Smooth muscle cell (in vitro differentiated cells): ENCODE measurements around the gene CACNB4. TPM values are rescaled to one million over a fixed set of nuclear protein-coding genes. Genes with fewer than 3 reads are reported as not detected.

Source experiments
- DNase-seq: peaks from one replicate; lab custom pipeline; 2025; ENCODE audit not compliant: unreplicated experiment; lab: John Stamatoyannopoulos, UW
- H2AFZ ChIP-seq: fragments of 200-600 bp; sonication (generic); 2 replicates; pipeline ENCODE4 v1.6.0; 2016; ENCODE audit warnings: antibody characterized with exemption, low read depth, mild to moderate bottlenecking
- H3F3A ChIP-seq: fragments of 200-600 bp; sonication (generic); 2 replicates; pipeline ENCODE4 v1.6.0; 2017; ENCODE audit warnings: antibody characterized with exemption, low read depth
- H3K27ac ChIP-seq: fragments of 200-600 bp; sonication (generic); 2 replicates; pipeline ENCODE4 v1.5.1; 2016; ENCODE audit warnings: low read depth, mild to moderate bottlenecking
- H3K27me3 ChIP-seq: fragments of 200-600 bp; sonication (generic); 2 replicates; pipeline ENCODE4 v1.6.1; 2016; ENCODE audit warnings: low read depth, mild to moderate bottlenecking
- H3K36me3 ChIP-seq: fragments of 200-600 bp; sonication (generic); 2 replicates; pipeline ENCODE4 v1.5.1; 2016; ENCODE audit warnings: low read depth
- H3K4me1 ChIP-seq: fragments of 200-600 bp; sonication (generic); 2 replicates; pipeline ENCODE4 v1.5.1; 2016; ENCODE audit warnings: low read depth
- H3K4me2 ChIP-seq: fragments of 200-600 bp; sonication (generic); 2 replicates; pipeline ENCODE4 v1.6.0; 2016; ENCODE audit warnings: mild to moderate bottlenecking
- H3K4me3 ChIP-seq: fragments of 200-600 bp; sonication (generic); 2 replicates; pipeline ENCODE4 v1.5.1; 2016; ENCODE audit warnings: mild to moderate bottlenecking
- H3K79me2 ChIP-seq: fragments of 200-600 bp; sonication (generic); 2 replicates; pipeline ENCODE4 v1.6.0; 2016; ENCODE audit warnings: low read depth, mild to moderate bottlenecking
- H3K9ac ChIP-seq: fragments of 200-600 bp; sonication (generic); 2 replicates; pipeline ENCODE4 v1.6.0; 2016; ENCODE audit warnings: low read depth
- H3K9me3 ChIP-seq: fragments of 200-600 bp; sonication (generic); replicated peaks from 2 replicates; pipeline ENCODE4 v1.5.1; 2016; ENCODE audit warnings: low read depth
- H4K20me1 ChIP-seq: fragments of 200-600 bp; sonication (generic); 2 replicates; pipeline ENCODE4 v1.6.0; 2016; ENCODE audit warnings: low read depth
- CTCF ChIP-seq: fragments of 200-600 bp; sonication (generic); IDR thresholded peaks from 2 replicates; pipeline ENCODE4 v1.5.1; 2017; ENCODE audit warnings: borderline replicate concordance, mild to moderate bottlenecking, antibody characterized with exemption; ENCODE audit not compliant: insufficient read depth, poor library complexity, severe bottlenecking
- WGBS: methylation state at CpG from one replicate; pipeline ENCODE4 v1.1.7; 2016; ENCODE audit warnings: low lambda C conversion rate; 5-methylcytosine and 5-hydroxymethylcytosine counted together
- polyA plus RNA-seq: library from polyadenylated mRNA; unstranded; fragments of >200 nt; fragmentation: Nextera tagmentation; extraction: Ambion mirVana; gene quantifications from 2 replicates; pipeline ENCODE4 v1.2.1, GENCODE V29; 2016
- total RNA-seq: library from RNA; depleted of rRNA; stranded (reverse); fragments of >200 nt; gene quantifications from 2 replicates; pipeline ENCODE4 v1.2.3, GENCODE V29; 2014

The CACNB4 gene
- total and polyA plus RNA-seq, 2 experiments from 2014 or later = 0.06 to 1.4 TPM

- Histone ChIP-seq H3F3A (no peaks in the 10 kb centered on the region), H3K4me2 (no peak overlapping the region), H3K9ac (no peak overlapping the region), H3K36me3 (no peaks in the 10 kb centered on the region), H4K20me1 (no peaks in the 10 kb centered on the region), H3K4me1 (no peaks in the 10 kb centered on the region), H3K27ac (no peak overlapping the region), H3K79me2 (no peaks in the 10 kb centered on the region), H3K9me3 (no peaks in the 10 kb centered on the region), H2AFZ (no peak overlapping the region), H3K4me3 (no peak overlapping the region), H3K27me3 (no peaks in the 10 kb centered on the region)
- TF ChIP-seq CTCF = no peak
- 73% methylated on average over 8 of the region's 8 CpGs for WGBS
- DNase-seq = no peak
Observed at GRCh38 chr2:151842830-151843690, 255.8 kb downstream of the CACNB4 start.

GRCh38 chr2:151841047-151841424 is 257.8 kb downstream of the CACNB4 start:
- H3K79me2 ChIP-seq = no peaks in the 10 kb centered on the region
- WGBS = 80% methylated on average over 2 of the region's 2 CpGs
- no peaks in the 10 kb centered on the region for H3K4me1 ChIP-seq
- peaks cover 9% of the 10 kb centered on the region for H3K27me3 ChIP-seq
- no peak for DNase-seq
- H3K36me3 ChIP-seq = no peaks in the 10 kb centered on the region
- no peaks in the 10 kb centered on the region for H4K20me1 ChIP-seq
- H3K27ac ChIP-seq = no peak overlapping the region
- H3K4me3 ChIP-seq = no peak overlapping the region
- no peak for TF ChIP-seq CTCF
- no peak overlapping the region for H2AFZ ChIP-seq
- no peak overlapping the region for H3K4me2 ChIP-seq
- no peaks in the 10 kb centered on the region for H3F3A ChIP-seq
- no peak overlapping the region for H3K9ac ChIP-seq
- no peaks in the 10 kb centered on the region for H3K9me3 ChIP-seq

- Histone ChIP-seq H2AFZ (no peak overlapping the region), H3K4me2 (no peak overlapping the region), H3K79me2 (no peaks in the 10 kb centered on the region), H4K20me1 (no peaks in the 10 kb centered on the region), H3K9me3 (no peaks in the 10 kb centered on the region), H3K27me3 (peaks cover 9% of the 10 kb centered on the region), H3F3A (no peaks in the 10 kb centered on the region), H3K4me1 (no peaks in the 10 kb centered on the region), H3K27ac (no peak overlapping the region), H3K36me3 (no peaks in the 10 kb centered on the region), H3K9ac (no peak overlapping the region), H3K4me3 (no peak overlapping the region)
- 89% methylated on average over 5 of the region's 5 CpGs for WGBS
- no peak for DNase-seq
- TF ChIP-seq CTCF = no peak
Observed at GRCh38 chr2:151840216-151841046, 258.4 kb downstream of the CACNB4 start.
